Stimulated activated CD4-positive, alpha-beta T cell treated with anti-CD3 and anti-CD28 coated beads, Interleukin-1b, Interleukin-23, amount 100 ng/mL, for 48 hours (primary cell): Measurements from ENCODE around the gene SLC10A7.

Experiments
- DNase-seq: peaks from one replicate; pipeline ENCODE4 v3.0.0-alpha.2; 2020

Gene SLC10A7

GRCh38 chr4:146347822-146348221 lies 173.9 kb downstream of the SLC10A7 start:
- DNase-seq: no peak

GRCh38 chr4:146346276-146346675 lies 175.5 kb downstream of the SLC10A7 start:
- no peak for DNase-seq

- DNase-seq: no peak
Measured at GRCh38 chr4:146343776-146344175, 178.0 kb downstream of the SLC10A7 start.

- no peak for DNase-seq
Measured at GRCh38 chr4:146343199-146343598, 178.5 kb downstream of the SLC10A7 start.

GRCh38 chr4:146342600-146343192 lies 179.0 kb downstream of the SLC10A7 start:
- DNase-seq: no peak

GRCh38 chr4:146340798-146341197 lies 180.9 kb downstream of the SLC10A7 start:
- no peak for DNase-seq

GRCh38 chr4:146338512-146338911 lies 183.2 kb downstream of the SLC10A7 start:
- no peak for DNase-seq

- DNase-seq: no peak
Measured at GRCh38 chr4:146336410-146336807, 185.3 kb downstream of the SLC10A7 start.

GRCh38 chr4:146335763-146336409 lies 185.9 kb downstream of the SLC10A7 start:
- DNase-seq: no peak

- no peak for DNase-seq
Measured at GRCh38 chr4:146334862-146335449, 186.8 kb downstream of the SLC10A7 start.

- no peak for DNase-seq
Measured at GRCh38 chr4:146333895-146334262, 187.9 kb downstream of the SLC10A7 start.

GRCh38 chr4:146333187-146333894 lies 188.4 kb downstream of the SLC10A7 start:
- DNase-seq: peak; percentile 34

- DNase-seq: no peak
Measured at GRCh38 chr4:146330392-146330791, 191.3 kb downstream of the SLC10A7 start.

GRCh38 chr4:146329050-146329716 lies 192.6 kb downstream of the SLC10A7 start:
- DNase-seq: no peak

GRCh38 chr4:146327859-146328650 lies 193.7 kb downstream of the SLC10A7 start:
- DNase-seq: no peak

- no peak for DNase-seq
Measured at GRCh38 chr4:146318894-146319293, 202.8 kb downstream of the SLC10A7 start.

GRCh38 chr4:146317783-146318182 lies 204.0 kb downstream of the SLC10A7 start:
- DNase-seq: no peak

- DNase-seq: no peak
Measured at GRCh38 chr4:146315184-146315583, 206.6 kb downstream of the SLC10A7 start.

- DNase-seq: no peak
Measured at GRCh38 chr4:146311238-146311970, 210.3 kb downstream of the SLC10A7 start.

GRCh38 chr4:146310319-146311021 lies 211.3 kb downstream of the SLC10A7 start:
- no peak for DNase-seq

- no peak for DNase-seq
Measured at GRCh38 chr4:146308951-146309350, 212.8 kb downstream of the SLC10A7 start.
